Measurements from ENCODE around the gene NAT10. TPM values are rescaled to one million over a fixed set of nuclear protein-coding genes. Genes with fewer than 3 reads are reported as not detected.

The NAT10 gene
- total RNA-seq, 4 donors from 2014 or later = 41.2 to 59.8 (median 48.2) TPM

DNA sequence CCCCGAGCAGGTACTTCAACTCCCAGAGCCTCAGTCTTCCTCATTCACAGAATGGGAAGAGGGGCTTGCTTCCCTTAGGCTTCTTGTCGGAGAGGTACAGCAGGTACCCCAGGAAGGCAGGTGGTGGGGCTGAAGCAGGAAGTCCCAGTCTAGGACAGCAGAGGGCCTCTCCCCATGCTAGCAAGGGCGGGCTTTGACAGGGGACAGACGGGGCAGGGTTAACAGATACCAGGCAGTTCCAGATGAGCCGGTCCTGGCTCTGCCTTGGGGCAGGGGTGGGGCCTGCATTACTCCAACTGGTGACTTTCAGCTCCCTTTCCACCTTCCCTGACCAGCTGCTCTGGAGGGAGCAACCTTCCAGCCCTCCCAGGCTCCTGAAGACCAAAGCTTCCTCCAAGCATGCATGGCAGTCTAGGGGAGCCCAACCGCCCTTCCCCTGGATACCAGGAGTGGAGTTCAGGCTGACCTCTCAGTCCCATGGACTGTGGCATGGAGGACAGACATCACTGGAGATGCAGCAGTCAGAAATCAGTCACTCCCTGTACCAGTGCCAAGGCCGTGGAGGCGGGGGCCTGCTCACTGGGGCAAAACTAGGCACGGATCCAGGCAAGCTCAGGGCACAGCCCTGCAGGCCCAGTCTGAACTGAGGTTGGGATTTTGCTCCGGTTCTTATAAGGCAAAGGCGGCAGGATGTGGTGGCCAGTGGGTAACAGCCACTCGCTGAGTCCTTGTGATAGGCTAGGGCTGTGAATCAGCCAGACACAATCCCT is 60.5 kb downstream of the NAT10 start:
- 49% methylated on average over 8 of the region's 12 CpGs for WGBS
- DNase-seq (ENCODE audit: low spot score in 2 of 2) = no peak
- Histone ChIP-seq H3K27me3 (no peaks in the 10 kb centered on the region), H3K9me3 (no peaks in the 10 kb centered on the region), H3K27ac (peak overlapping the region; percentile 31), H3K4me1 (peaks cover 12% of the 10 kb centered on the region), H3K36me3 (peaks cover 7% of the 10 kb centered on the region), H3K4me3 (no peak overlapping the region)
- TF ChIP-seq POLR2A (IDR thresholded peaks at IDR 0.05) = no peak
- TF ChIP-seq POLR2AphosphoS5 (IDR thresholded peaks at IDR 0.05) = no peak
- TF ChIP-seq EP300 (IDR thresholded peaks at IDR 0.05) = no peak
- TF ChIP-seq, protein P1, sequence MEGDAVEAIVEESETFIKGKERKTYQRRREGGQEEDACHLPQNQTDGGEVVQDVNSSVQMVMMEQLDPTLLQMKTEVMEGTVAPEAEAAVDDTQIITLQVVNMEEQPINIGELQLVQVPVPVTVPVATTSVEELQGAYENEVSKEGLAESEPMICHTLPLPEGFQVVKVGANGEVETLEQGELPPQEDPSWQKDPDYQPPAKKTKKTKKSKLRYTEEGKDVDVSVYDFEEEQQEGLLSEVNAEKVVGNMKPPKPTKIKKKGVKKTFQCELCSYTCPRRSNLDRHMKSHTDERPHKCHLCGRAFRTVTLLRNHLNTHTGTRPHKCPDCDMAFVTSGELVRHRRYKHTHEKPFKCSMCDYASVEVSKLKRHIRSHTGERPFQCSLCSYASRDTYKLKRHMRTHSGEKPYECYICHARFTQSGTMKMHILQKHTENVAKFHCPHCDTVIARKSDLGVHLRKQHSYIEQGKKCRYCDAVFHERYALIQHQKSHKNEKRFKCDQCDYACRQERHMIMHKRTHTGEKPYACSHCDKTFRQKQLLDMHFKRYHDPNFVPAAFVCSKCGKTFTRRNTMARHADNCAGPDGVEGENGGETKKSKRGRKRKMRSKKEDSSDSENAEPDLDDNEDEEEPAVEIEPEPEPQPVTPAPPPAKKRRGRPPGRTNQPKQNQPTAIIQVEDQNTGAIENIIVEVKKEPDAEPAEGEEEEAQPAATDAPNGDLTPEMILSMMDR (IDR thresholded peaks at IDR 0.05) = no peak

DNA sequence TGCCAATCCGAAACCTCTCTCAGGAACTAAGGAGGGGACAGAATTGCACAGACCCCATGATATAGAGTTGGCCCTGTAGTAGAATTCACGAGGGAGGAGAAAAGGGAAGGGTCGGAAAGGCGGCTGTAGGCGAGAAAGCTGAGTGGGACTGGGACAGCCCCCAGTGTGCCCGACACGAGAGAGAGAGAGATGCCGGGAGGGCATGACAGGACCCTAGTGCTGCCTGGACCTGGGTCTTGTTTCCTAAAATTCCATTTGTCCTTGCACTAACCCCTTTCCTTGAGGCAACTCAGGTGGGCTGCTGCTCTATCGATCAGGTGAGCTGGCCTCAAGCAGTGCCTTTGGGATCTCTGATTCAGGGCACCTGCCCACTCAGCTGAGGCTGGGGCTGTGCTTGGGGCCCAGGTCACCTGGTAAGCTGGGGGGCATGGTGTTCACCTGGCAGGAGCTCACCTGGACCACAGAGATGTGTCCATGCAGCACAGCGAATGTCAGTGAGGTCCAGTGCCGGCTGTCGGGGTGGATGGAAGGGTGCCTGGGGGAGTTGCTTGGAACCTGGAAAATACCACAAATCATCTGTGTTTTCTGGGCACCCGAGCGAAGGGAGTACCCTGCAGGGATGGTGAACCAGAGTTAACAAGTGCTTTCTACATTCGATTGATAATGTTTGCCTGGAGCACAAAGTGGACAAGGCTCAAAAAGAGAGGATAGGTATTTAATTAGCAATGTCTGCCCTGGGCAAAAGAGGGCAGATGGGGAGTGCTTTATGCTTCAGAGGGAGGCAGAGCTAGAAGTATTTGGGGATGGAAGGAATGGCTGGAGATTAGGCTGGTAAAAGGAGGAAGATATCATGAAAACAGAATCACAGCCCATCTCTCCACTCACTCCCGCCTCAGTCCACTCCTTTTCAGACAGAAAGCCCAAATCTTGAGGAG is 61.6 kb downstream of the NAT10 start:
- 92% methylated on average over 16 of the region's 16 CpGs for WGBS
- Histone ChIP-seq H3K36me3 (no peaks in the 10 kb centered on the region), H3K27me3 (no peaks in the 10 kb centered on the region), H3K9me3 (no peaks in the 10 kb centered on the region), H3K4me1 (peaks cover 12% of the 10 kb centered on the region), H3K27ac (no peak overlapping the region), H3K4me3 (no peak overlapping the region)
- TF ChIP-seq EP300 (IDR thresholded peaks at IDR 0.05) (no peak), POLR2AphosphoS5 (IDR thresholded peaks at IDR 0.05) (no peak), POLR2A (IDR thresholded peaks at IDR 0.05) (no peak)
- TF ChIP-seq, protein P1 (IDR thresholded peaks at IDR 0.05) = no peak
- no peak for DNase-seq (ENCODE audit: low spot score in 2 of 2)

DNA sequence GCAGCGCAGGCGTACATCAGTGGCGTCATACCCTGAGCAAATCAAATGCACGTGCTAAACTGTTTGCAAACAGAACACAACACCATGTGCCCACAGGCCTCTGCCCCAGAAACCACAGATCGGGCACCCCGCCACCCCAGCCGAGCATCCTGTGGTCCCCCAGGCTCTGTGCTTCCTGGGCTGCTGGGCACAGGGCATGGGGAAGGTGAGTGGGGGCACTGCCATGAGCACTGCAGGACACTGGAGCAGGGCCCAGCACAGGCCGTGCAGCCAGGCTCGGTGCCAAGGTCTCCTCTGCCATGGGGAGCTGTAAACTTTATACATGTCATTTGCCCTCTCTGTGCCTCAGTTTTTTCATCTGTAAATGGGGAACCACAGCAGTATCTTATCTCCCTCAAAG is 62.5 kb downstream of the NAT10 start:
- TF ChIP-seq EP300 (IDR thresholded peaks at IDR 0.05) (no peak), POLR2A (IDR thresholded peaks at IDR 0.05) (no peak), POLR2AphosphoS5 (IDR thresholded peaks at IDR 0.05) (no peak)
- TF ChIP-seq, protein P1 (IDR thresholded peaks at IDR 0.05) = no peak
- DNase-seq (ENCODE audit: low spot score in 2 of 2) = no peak
- Histone ChIP-seq H3K9me3 (no peaks in the 10 kb centered on the region), H3K4me3 (no peak overlapping the region), H3K27ac (no peak overlapping the region), H3K36me3 (no peaks in the 10 kb centered on the region), H3K4me1 (peaks cover 12% of the 10 kb centered on the region), H3K27me3 (peaks cover 2% of the 10 kb centered on the region)
- 91% methylated on average over 6 of the region's 9 CpGs for WGBS

DNA sequence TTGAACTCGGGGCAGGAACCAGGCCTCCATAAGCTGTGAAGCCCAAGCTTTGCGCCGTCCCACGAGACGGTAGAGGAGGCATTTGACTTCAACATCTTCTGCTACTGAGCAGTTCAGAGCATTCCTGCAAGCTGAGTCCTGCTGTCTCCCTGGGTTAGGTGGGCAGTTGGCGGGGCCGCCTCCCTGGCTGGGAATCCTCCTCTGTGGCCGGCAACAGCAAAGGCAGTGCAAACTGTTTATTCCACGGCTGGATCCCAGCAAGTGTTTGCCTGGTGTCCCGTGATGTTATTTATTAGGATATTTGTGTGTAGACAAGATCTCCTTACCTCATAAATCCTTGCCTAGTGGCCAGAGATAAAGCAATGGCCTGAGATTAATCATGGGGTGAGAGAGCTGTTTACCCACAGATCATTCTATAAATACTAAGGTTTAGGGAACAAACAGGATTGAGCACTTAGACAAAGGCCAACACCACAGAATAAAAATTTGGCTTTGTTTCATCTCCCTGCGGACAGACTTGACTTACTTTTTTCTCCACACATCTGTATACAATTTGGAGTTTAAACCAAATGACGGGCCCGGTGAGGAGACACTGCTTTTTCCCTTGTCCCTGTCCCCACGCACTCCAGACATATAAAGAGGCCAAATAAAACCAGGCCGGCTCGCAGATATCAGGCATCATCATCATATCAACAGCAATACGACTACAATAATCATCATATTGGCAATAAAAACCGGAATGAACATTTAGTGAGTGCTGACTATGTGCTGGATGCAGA is 63.4 kb downstream of the NAT10 start:
- Histone ChIP-seq H3K36me3 (no peaks in the 10 kb centered on the region), H3K4me1 (peaks cover 14% of the 10 kb centered on the region), H3K27me3 (peaks cover 6% of the 10 kb centered on the region), H3K4me3 (no peak overlapping the region), H3K9me3 (no peaks in the 10 kb centered on the region), H3K27ac (no peak overlapping the region)
- DNase-seq (ENCODE audit: low spot score in 2 of 2) = no peak
- TF ChIP-seq EP300 (IDR thresholded peaks at IDR 0.05) = no peak
- 79% methylated on average over 18 of the region's 18 CpGs for whole genome bisulfite sequencing

DNA sequence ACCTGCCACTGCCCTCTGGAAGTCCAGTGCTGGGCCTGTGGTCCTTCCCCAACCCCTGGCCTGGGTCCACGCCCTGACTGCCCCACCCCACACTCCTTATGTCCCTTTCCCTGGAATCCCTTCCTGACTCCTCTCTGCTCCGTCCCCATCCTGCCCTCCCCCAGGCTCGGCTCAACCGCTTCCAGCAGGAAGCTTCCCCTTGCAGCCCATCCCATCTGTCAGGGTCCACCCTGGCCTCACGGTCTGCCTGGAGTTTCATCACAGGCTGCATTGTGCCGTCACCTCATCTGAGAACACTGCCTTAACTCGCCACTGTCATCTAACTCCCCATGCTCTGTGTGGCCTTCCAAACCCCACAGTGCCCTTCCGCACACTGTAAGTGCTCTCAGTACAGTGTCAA is 64.3 kb downstream of the NAT10 start:
- 64% methylated on average over 8 of the region's 8 CpGs for WGBS
- no peaks in the 10 kb centered on the region for H3K9me3 ChIP-seq
- peaks cover 6% of the 10 kb centered on the region for H3K27me3 ChIP-seq
- H3K36me3 ChIP-seq = no peaks in the 10 kb centered on the region
- DNase-seq (ENCODE audit: low spot score in 2 of 2) = no peak
- no peak overlapping the region for H3K27ac ChIP-seq
- H3K4me3 ChIP-seq = no peak overlapping the region
- peaks cover 22% of the 10 kb centered on the region for H3K4me1 ChIP-seq
- TF ChIP-seq, protein P1 (IDR thresholded peaks at IDR 0.05) = no peak
- no peak for TF ChIP-seq POLR2A (IDR thresholded peaks at IDR 0.05)
- TF ChIP-seq EP300 (IDR thresholded peaks at IDR 0.05) = no peak
- no peak for TF ChIP-seq POLR2AphosphoS5 (IDR thresholded peaks at IDR 0.05)

Measured in suprapubic skin (tissue), 4 donors.